ENCODE measurements around the gene FLRT2.

DNA sequence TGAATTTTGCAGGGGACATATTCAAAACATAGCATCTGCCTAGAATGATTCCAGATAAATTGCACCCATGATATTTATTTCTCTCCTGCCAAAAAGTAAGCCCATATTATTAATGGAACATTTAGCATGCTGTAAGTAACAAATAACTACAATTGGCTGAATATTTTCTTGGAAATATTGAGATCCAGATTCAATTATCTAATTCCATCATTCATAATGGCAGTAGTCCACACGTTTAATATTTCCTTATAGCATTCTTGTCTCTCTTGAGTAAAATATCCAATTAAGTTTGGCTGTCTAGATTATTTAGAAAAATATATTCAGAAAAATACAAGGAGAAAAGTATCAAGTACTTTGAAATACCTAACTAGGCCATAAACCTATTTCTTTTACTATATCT, 157.5 kb downstream of the FLRT2 start:
- TF ChIP-seq, protein P1, sequence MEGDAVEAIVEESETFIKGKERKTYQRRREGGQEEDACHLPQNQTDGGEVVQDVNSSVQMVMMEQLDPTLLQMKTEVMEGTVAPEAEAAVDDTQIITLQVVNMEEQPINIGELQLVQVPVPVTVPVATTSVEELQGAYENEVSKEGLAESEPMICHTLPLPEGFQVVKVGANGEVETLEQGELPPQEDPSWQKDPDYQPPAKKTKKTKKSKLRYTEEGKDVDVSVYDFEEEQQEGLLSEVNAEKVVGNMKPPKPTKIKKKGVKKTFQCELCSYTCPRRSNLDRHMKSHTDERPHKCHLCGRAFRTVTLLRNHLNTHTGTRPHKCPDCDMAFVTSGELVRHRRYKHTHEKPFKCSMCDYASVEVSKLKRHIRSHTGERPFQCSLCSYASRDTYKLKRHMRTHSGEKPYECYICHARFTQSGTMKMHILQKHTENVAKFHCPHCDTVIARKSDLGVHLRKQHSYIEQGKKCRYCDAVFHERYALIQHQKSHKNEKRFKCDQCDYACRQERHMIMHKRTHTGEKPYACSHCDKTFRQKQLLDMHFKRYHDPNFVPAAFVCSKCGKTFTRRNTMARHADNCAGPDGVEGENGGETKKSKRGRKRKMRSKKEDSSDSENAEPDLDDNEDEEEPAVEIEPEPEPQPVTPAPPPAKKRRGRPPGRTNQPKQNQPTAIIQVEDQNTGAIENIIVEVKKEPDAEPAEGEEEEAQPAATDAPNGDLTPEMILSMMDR (IDR thresholded peaks at IDR 0.05) = no peak
- TF ChIP-seq POLR2A (IDR thresholded peaks at IDR 0.05) = no peak

Measured in adrenal gland (tissue), 5 donors.